RWPE1 (cell line): Measurements from ENCODE around the gene KCNMA1.
A peak's percentile ranks its signal among the peaks of the same experiment; 100 is the strongest.
"Not testable (repeated sequence)": the region's sequence is repeated elsewhere in the genome, so short reads cannot be mapped to it uniquely, and the experiment has no call there.

Experiments used
- CTCF ChIA-PET: fragments of 350-600 bp; sonication (Branson Sonifier 250); formaldehyde crosslinking; extraction: SDS; loops from one replicate; lab custom pipeline; 2021; lab: Yijun Ruan, JAX
- POLR2A ChIA-PET: fragments of 400-600 bp; formaldehyde crosslinking; extraction: SDS; loops from one replicate; lab custom pipeline; 2020; ENCODE audit warnings: antibody characterized with exemption; ENCODE audit not compliant: low non-redundant PET; lab: Yijun Ruan, JAX
- DNase-seq: peaks from one replicate; pipeline ENCODE4 v3.0.0; 2012; ENCODE audit warnings: low spot score
- H3K27ac ChIP-seq: fragments of 450-650 bp; 2 replicates; pipeline ENCODE4 v1.5.1; 2017
- CTCF ChIP-seq: fragments of 450-650 bp; conservative IDR thresholded peaks from 2 replicates; pipeline ENCODE4 v1.5.1; 2017; ENCODE audit warnings: low read depth, mild to moderate bottlenecking

Gene KCNMA1

DNA sequence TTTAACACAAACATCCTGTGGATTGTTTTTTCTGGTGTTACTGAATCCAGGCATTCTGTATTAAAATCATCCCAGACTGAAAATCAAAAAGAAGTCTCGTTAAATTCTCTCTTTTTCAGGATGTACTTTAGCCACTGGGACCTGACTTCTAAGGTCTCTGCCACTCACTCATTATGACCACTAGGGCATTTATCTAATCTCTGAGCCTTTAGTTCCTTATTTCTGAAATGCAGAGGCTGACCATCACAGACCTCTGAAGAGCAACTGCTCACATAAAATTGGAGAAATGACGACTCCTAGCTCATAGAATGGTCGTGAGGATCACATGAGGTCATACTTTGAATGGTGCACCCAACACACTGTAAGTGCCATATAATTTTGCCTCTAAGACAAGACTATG is 63.2 kb downstream of the KCNMA1 start:
- CTCF ChIA-PET: interaction anchor here (0.6 kb wide), 1 partner anchor 177 kb away, joined by 3 read pairs; no protein-coding TSS in a partner anchor
- no peak overlapping the region for H3K27ac ChIP-seq
- TF ChIP-seq CTCF: no peak
- DNase-seq: no peak
- POLR2A ChIA-PET: no interaction called here

DNA sequence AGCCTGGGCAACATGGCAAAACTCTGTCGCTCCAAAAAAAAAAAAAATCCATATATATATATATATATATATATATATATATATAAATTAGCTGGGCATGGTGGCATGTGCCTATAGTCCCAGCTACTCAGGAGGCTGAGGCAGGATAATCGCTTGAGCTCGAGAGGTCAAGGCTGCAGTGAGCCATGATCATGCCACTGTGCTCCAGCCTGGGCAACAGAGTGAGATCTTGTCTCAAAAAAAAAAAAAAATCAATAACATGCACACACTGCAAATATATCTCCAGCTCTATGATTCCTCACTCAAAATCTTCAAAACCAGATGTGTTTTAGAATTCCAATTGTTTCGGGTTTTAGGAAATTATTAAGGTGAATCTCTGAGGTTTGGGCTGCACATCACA is 65.1 kb downstream of the KCNMA1 start:
- CTCF ChIA-PET, H3K27ac ChIP-seq, DNase-seq, POLR2A ChIA-PET: not testable (repeated sequence)

DNA sequence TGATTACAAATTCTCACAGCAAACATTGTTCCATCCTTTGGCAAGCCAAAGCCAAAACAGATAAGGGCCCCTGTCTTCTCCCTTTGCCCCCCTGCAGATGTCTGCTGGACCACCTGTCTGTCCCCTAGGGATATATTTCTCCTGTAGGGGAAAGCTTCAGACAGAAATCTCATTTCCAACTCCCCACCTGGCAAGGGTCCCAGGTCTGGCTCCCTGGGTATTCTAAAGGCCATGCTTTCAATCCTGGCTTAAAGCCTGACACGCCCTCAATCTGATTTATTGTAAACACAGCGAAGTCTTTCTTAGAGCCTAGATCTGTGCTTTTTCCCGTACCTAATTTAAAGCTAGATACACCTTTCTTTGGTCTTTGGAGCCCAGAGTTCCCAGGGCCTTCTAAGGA is 66.1 kb downstream of the KCNMA1 start:
- POLR2A ChIA-PET: no interaction called here
- CTCF ChIA-PET: interaction anchor here (0.6 kb wide), 1 partner anchor 1481 kb away, joined by 4 read pairs; no protein-coding TSS in a partner anchor
- no peak overlapping the region for H3K27ac ChIP-seq
- TF ChIP-seq CTCF: no peak
- no peak for DNase-seq

DNA sequence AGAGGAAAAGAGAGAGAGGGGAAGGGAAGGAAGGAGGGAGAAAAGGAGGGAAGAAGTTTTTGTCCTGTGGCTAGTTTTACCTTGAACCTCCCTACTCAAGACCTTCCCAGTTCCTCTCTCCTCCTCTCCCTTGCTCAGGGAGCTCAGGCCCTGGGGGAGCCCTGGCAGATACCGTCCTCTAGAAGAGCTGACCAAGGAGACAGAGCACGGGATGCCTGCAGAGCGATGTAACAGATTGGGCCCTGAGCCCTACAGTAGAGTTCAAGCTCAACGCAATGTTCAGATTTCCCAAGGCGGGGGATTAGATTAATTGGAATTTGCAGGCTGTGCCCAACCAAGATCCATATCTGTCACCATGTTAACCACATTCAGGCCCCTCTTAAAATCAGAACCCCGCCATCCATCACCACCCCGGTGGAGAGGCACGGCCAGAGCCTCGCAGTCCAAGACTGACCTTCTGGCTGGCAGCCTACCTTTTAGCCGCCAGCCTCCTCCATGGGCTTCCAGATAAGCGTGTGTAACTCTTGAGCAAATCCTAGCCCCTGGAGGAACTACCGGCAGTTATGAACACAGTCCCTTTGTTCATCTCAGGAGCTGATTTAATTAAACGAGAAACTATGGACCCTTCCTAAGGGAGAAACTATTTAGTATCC is 70.6 kb downstream of the KCNMA1 start:
- H3K27ac ChIP-seq: no peak overlapping the region
- TF ChIP-seq CTCF: no peak
- ChIA-PET POLR2A (no interaction called here), CTCF (interaction anchor here (1.2 kb wide), 1 partner anchor 11 kb away, joined by 3 read pairs; no protein-coding TSS in a partner anchor)
- no peak for DNase-seq

DNA sequence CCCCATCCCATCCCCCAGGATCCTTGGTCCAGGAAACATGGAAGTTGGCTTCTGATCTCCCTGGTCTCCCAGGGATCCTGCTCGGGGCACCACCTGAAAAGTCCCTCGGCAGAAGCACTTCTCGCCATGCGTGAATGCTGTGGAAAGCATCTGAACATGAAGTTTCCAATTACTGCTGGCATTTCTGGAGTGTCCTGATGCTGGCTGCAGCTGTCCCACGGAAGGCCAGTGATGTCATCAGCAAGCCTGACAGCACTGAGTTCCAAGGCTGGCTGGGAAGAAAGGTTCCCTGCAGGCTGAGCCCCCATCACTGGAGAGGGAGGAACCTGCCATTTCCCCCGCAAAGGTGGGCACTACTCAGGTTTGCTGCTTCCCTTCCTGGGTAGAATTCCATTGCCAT is 71.4 kb downstream of the KCNMA1 start:
- CTCF ChIA-PET: no interaction called here
- no peak for DNase-seq
- POLR2A ChIA-PET: no interaction called here
- no peak for TF ChIP-seq CTCF
- no peak overlapping the region for H3K27ac ChIP-seq

DNA sequence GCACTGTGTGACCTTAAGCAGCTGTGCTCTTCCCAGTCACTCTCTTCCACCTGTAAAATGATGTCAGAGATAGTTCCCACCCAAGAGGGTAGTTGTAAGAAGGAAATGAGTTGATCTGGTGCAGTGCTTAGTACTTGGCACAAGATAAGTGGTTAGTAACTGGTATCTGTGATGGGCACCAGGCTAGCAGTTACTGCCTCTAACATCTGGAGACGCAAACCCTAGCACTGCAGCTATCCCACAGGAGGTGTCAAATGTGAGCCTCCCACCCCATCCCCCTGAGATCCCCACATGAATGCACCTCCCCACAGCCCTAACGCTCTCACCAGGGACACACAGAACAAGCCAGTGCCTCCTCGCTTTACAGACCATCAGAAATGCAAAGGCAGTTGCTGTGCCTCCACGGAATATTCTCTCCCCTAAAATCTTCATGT is 72.0 kb downstream of the KCNMA1 start:
- ChIA-PET CTCF (interaction anchor here (0.7 to 1.3 kb wide), 2 partner anchors 19 to 37 kb away, joined by 3 read pairs; no protein-coding TSS in a partner anchor), POLR2A (no interaction called here)
- peak overlapping the region; percentile 56 for H3K27ac ChIP-seq
- TF ChIP-seq CTCF: no peak
- no peak for DNase-seq
